Natural killer cell (primary cell): Measurements from ENCODE around the gene DZIP1L. TPM values are rescaled to one million over a fixed set of nuclear protein-coding genes. Genes with fewer than 3 reads are reported as not detected.

ENCODE experiments used
- ATAC-seq, 3 donors: fragments of 150-1000 bp in 2 of 3; fragments of 200-7000 bp in 1 of 3; cut with Tn5 transposase; 1 replicate in 1 of 3; 2 replicates in 2 of 3; pipeline ENCODE4 v1.10.0; 2021; ENCODE audit warnings: mild to moderate bottlenecking in 2 of 3, moderate library complexity in 2 of 3
- DNase-seq, 2 donors: peaks; one replicate each; pipeline versions ENCODE4 v3.0.0 to v3.0.0-alpha.2; 2013 to 2021; ENCODE audit warnings: mixed read lengths in 1 of 2
- H3K27ac ChIP-seq: one replicate; pipeline ENCODE4 v1.5.1; 2013; ENCODE audit warnings: mild to moderate bottlenecking, low read length
- H3K27me3 ChIP-seq: one replicate; pipeline ENCODE4 v1.6.1; 2013; ENCODE audit warnings: low read length; ENCODE audit not compliant: control insufficient read depth, insufficient read depth
- H3K36me3 ChIP-seq: one replicate; pipeline ENCODE4 v1.6.1; 2013; ENCODE audit warnings: low read length; ENCODE audit not compliant: control insufficient read depth, insufficient read depth
- H3K4me1 ChIP-seq: one replicate; pipeline ENCODE4 v1.6.1; 2013; ENCODE audit warnings: low read length; ENCODE audit not compliant: control insufficient read depth, insufficient read depth
- H3K4me3 ChIP-seq: one replicate; pipeline ENCODE4 v1.5.1; 2013; ENCODE audit warnings: low read length
- H3K9me3 ChIP-seq: one replicate; pipeline ENCODE4 v1.6.1; 2013; ENCODE audit warnings: low read length; ENCODE audit not compliant: control insufficient read depth, insufficient read depth
- H3K27ac Mint-ChIP-seq, 2 donors: one replicate each; pipeline ENCODE4 v1.8.0; 2022; ENCODE audit warnings: mild to moderate bottlenecking in 2 of 2, mixed read lengths in 2 of 2, moderate library complexity in 1 of 2
- H3K27me3 Mint-ChIP-seq, 2 donors: one replicate each; pipeline ENCODE4 v1.8.0; 2022; ENCODE audit warnings: low read depth in 2 of 2, mixed read lengths in 2 of 2
- H3K36me3 Mint-ChIP-seq: one replicate; pipeline ENCODE4 v1.8.0; 2022; ENCODE audit warnings: mixed read lengths
- H3K4me1 Mint-ChIP-seq, 2 donors: one replicate each; pipeline ENCODE4 v1.8.0; 2022; ENCODE audit warnings: mixed read lengths in 2 of 2
- H3K4me3 Mint-ChIP-seq: one replicate; pipeline ENCODE4 v1.8.0; 2022; ENCODE audit warnings: mild to moderate bottlenecking, moderate library complexity, mixed read lengths
- H3K9me3 Mint-ChIP-seq, 2 donors: one replicate each; pipeline ENCODE4 v1.8.0; 2022; ENCODE audit warnings: mixed read lengths in 2 of 2
- WGBS: methylation state at CpG from one replicate; pipeline ENCODE4 v1.1.7; 2013; ENCODE audit warnings: missing lambda C conversion rate; ENCODE audit not compliant: insufficient coverage; 5-methylcytosine and 5-hydroxymethylcytosine counted together
- intact Hi-C: fragments of 100-400 bp; cut with micrococcal nuclease; formaldehyde crosslinking; loops from one replicate; pipeline ENCODE4 v1.14.2; 2022
- total RNA-seq, 4 donors: library from RNA; stranded (reverse); fragments of 120-200 nt in 1 of 4; gene quantifications; one replicate each; pipeline versions ENCODE4 v1.2.3 to v1.2.4, GENCODE V29; 2013 to 2022
- TF ChIP-seq, protein P1 (sequence below): fragments of 200-600 bp; IDR thresholded peaks from one replicate; pipeline ENCODE4 v1.8.0; 2022; ENCODE audit warnings: antibody characterized with exemption

DZIP1L gene
- total RNA-seq, 3 donors from 2014 or later (not counting 1 experiment from before 2014, with no cell fraction given): not detected

DNA sequence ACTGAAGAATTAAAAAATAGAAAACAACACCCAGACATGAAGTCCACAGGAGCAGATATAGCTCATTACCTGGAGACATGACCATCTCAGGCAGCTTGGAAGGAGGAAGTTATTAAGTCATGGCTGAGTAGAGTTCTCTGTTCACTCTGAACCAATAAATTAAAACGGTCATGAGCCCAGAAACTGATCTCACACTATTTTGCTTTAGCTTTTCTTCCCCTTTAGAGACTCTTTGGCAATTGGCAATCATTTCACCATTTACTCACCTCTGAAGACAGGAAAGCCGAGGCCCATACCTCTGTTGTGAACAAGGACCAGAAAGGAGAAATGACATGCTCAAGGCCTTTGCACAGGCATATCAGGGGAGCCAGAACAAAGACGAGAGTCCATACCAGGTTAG lies 78.8 kb downstream of the DZIP1L start:
- no peaks in the 10 kb centered on the region for H3K27me3 ChIP-seq
- 56% methylated on average over 3 of the region's 3 CpGs for WGBS
- H3K4me1 ChIP-seq: no peaks in the 10 kb centered on the region
- peaks cover 0 to 2% of the 10 kb centered on the region in 2 donors for H3K9me3 Mint-ChIP-seq
- TF ChIP-seq, protein P1, sequence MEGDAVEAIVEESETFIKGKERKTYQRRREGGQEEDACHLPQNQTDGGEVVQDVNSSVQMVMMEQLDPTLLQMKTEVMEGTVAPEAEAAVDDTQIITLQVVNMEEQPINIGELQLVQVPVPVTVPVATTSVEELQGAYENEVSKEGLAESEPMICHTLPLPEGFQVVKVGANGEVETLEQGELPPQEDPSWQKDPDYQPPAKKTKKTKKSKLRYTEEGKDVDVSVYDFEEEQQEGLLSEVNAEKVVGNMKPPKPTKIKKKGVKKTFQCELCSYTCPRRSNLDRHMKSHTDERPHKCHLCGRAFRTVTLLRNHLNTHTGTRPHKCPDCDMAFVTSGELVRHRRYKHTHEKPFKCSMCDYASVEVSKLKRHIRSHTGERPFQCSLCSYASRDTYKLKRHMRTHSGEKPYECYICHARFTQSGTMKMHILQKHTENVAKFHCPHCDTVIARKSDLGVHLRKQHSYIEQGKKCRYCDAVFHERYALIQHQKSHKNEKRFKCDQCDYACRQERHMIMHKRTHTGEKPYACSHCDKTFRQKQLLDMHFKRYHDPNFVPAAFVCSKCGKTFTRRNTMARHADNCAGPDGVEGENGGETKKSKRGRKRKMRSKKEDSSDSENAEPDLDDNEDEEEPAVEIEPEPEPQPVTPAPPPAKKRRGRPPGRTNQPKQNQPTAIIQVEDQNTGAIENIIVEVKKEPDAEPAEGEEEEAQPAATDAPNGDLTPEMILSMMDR: no peak
- no peak for DNase-seq
- intact Hi-C loops: no loop called here
- H3K36me3 ChIP-seq: no peaks in the 10 kb centered on the region
- no peaks in the 10 kb centered on the region for H3K4me1 Mint-ChIP-seq
- H3K27ac ChIP-seq: no peak overlapping the region
- H3K27me3 Mint-ChIP-seq: peaks cover 12 to 18% of the 10 kb centered on the region in 2 donors
- no peaks in the 10 kb centered on the region for H3K9me3 ChIP-seq
- H3K36me3 Mint-ChIP-seq: no peaks in the 10 kb centered on the region
- no peak overlapping the region for H3K4me3 ChIP-seq
- no peak overlapping the region for H3K4me3 Mint-ChIP-seq
- ATAC-seq: no peak
- no peak overlapping the region for H3K27ac Mint-ChIP-seq

DNA sequence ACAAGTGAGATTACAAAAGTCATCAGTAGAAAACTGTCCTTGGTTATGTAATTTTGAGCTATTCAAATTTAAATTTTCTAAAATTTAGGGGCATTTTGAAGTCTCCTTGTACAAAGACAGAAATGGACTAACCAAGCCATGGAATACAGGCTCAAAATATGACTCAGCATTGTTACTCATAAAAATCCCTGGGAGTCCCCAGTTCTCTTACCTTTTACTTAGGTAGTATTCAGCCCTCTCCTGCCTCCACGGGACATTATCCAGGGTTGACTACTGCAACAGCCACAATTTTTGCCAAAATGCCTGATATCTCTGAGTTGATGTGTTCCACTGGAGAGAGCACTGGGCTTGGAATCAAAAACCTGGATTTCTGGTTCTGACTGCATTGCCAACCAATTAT lies 80.5 kb downstream of the DZIP1L start:
- Mint-ChIP-seq H3K27ac (no peak overlapping the region), H3K4me1 (no peaks in the 10 kb centered on the region)
- WGBS: 100% methylated on average over 1 of the region's 1 CpG

DNA sequence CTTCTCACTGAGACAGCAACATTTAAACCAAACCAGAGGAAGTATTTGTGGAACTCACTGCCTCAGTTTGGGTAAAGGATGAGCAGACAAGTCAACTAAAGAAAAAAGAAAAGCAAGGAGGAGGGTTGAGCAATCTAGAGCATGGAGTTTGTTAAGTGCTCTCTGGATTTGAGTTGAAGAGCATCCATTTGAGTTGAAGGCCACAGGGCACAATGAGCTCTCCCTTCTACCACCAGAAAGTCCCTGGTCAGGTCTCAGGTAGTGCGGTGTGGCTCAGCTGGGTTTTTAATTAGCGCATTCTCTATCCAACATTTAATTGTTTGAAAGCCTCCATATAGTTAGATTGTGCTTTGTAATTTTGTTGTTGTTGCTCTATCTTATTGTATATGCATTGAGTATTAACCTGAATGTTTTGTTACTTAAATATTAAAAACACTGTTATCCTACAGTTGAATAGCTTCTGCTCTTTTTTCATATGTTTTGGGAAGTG lies 82.2 kb downstream of the DZIP1L start:
- H3K9me3 ChIP-seq: no peaks in the 10 kb centered on the region
- TF ChIP-seq, protein P1: no peak
- Mint-ChIP-seq H3K4me3 (no peak overlapping the region), H3K9me3 (peaks cover 0 to 2% of the 10 kb centered on the region in 2 donors), H3K4me1 (no peaks in the 10 kb centered on the region), H3K27me3 (peaks cover 9 to 12% of the 10 kb centered on the region in 2 donors), H3K36me3 (no peaks in the 10 kb centered on the region), H3K27ac (no peak overlapping the region)
- no peaks in the 10 kb centered on the region for H3K36me3 ChIP-seq
- no peak overlapping the region for H3K27ac ChIP-seq
- no CpG with 5 or more reads among the region's 2 CpGs for WGBS
- DNase-seq: no peak
- H3K4me1 ChIP-seq: no peaks in the 10 kb centered on the region
- ATAC-seq: no peak
- no peak overlapping the region for H3K4me3 ChIP-seq
- no peaks in the 10 kb centered on the region for H3K27me3 ChIP-seq
- intact Hi-C loops: no loop called here

More for the DNA sequence above, 80.5 kb downstream of the DZIP1L start:
- Histone ChIP-seq H3K36me3 (no peaks in the 10 kb centered on the region), H3K27me3 (no peaks in the 10 kb centered on the region), H3K27ac (no peak overlapping the region), H3K9me3 (no peaks in the 10 kb centered on the region), H3K4me1 (no peaks in the 10 kb centered on the region), H3K4me3 (no peak overlapping the region)
- peaks cover 0 to 2% of the 10 kb centered on the region in 2 donors for H3K9me3 Mint-ChIP-seq
- H3K36me3 Mint-ChIP-seq: no peaks in the 10 kb centered on the region
- H3K4me3 Mint-ChIP-seq: no peak overlapping the region
- TF ChIP-seq, protein P1: no peak
- intact Hi-C loops: no loop called here
- no peak for DNase-seq
- peaks cover 10 to 12% of the 10 kb centered on the region in 2 donors for H3K27me3 Mint-ChIP-seq
- ATAC-seq: no peak

DNA sequence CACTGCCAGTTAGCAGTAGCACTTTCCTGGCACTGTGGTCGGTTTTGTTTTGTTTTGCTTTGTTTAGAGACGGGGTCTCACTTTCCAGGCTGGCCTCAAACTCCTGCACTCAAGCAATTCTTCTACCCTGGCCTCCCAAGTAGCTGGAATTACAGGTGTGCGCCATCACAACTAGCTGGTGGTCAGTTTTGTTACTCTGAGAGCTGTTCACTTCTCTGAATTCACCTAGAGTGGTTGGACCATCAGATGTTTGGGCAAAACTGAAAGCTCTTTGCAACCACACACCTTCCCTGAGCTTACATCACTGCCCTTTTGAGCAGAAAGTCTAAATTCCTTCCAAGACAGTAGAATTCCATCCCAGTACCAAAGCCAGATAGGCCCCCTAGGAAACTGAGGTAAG lies 82.8 kb downstream of the DZIP1L start:
- peaks cover 0 to 1% of the 10 kb centered on the region in 2 donors for H3K9me3 Mint-ChIP-seq
- Histone ChIP-seq H3K4me1 (no peaks in the 10 kb centered on the region), H3K36me3 (no peaks in the 10 kb centered on the region), H3K4me3 (no peak overlapping the region), H3K27me3 (no peaks in the 10 kb centered on the region), H3K9me3 (no peaks in the 10 kb centered on the region), H3K27ac (no peak overlapping the region)
- DNase-seq: no peak
- no peaks in the 10 kb centered on the region for H3K36me3 Mint-ChIP-seq
- TF ChIP-seq, protein P1: no peak
- intact Hi-C loops: no loop called here
- peaks cover 3 to 11% of the 10 kb centered on the region in 2 donors for H3K27me3 Mint-ChIP-seq
- WGBS: 80% methylated on average over 3 of the region's 3 CpGs
- no peak overlapping the region for H3K4me3 Mint-ChIP-seq
- no peaks in the 10 kb centered on the region for H3K4me1 Mint-ChIP-seq
- ATAC-seq: no peak
- H3K27ac Mint-ChIP-seq: no peak overlapping the region
